ENCODE measurements around the gene TOP1.

TOP1 gene

DNA sequence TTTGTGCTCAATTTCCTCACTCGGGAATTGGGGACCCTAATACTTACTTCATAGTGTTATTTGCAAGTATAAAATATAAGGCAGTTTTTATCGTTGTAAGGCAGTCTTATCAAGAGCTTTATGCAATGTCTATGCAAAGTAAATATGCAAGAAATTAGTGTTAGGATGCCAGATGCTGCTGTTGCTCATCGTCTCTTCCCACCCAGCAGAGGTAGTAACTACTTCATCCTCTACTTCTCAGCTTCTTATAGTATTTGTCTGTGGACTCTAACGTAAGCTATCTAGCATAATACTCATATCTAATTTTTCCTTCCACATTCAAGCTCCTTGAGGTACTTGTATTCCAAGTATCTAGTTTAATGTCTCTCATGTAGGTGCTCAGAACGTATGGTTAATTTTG, 120.3 kb downstream of the TOP1 start:
- no peak for DNase-seq

DNA sequence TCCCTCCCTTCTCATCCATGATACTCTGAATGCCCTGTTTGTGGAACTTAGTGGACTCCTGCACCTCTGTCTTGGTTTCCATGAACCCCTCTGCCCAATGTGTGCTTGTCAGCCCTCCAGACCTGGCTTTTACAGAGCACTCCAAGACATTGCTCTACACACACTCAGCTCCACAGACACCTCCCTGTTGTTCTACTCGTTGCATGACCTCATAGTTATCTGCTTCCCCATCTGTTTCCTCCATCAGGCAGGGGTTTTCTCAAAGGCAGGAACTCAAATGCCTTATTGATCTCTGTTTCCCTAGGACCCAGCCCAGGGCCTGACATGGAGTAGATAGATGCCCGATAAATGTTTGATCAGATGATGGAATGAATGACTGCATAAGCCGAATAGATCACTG, 122.0 kb downstream of the TOP1 start:
- no peak for DNase-seq

DNA sequence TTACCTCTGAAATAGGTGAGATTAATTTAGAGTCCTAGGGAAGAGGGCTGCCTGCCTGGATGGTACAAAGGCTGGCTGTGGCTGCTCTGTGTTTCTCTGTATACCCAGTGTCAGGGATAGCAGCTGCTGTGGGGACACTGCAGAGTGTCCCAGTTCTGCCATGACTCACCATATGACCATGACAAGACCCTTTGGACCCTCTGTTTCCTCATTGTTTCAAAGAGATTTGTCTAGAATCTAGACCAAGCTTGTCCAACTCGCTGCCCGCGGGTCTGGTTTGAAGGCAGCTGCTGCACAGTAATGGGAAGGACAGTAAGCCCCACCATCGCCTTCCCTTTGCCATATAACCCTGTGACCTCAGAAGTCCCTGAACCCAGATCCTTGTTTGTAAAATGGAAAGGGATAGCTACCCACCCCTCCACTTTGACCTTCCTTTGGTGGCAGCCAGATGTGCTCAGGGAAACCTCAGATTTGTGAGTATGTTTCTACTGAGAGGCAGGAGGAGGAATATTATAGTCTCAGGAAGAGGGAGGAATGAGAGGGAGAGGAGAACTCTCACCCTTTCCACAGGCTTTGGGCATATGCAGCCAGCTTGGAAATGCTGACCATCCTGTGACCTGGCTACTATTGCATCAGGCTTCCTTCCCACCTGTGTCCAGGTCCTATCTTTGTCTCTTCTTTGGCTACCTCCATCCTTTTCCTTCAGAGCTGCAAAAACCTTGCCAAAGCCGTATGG, 122.7 kb downstream of the TOP1 start:
- no peak for DNase-seq

DNA sequence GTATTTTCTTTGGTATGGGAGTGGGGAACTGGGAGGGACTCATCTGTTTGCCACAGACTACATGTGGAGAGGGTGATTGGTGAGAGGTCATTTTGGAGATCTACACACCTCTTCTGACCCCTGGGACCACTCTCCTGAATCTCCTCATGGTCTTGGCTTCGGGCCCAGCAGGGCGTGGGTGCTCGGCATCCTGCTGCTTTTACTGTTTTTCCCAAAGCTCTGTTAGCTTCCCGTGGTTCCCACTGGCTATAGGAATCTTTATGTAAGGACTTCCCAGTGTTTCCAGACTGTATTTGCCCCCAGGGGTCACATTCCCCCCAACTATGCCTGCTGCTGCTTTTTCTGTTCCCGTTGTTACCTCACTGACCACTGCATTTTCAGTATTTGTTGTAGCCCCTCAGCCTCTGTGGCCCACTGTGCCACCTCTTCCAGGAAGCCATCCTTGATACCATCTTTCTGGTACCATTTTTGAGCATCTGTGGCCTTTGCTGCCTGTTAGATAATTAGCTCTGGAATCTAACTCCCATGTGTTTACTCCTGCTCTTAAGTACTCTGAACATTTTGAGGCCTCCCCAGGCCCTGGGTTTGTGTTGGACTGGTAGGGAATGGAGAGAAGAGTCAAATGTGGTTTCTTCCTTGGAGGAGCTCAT, 123.6 kb downstream of the TOP1 start:
- no peak for DNase-seq

DNA sequence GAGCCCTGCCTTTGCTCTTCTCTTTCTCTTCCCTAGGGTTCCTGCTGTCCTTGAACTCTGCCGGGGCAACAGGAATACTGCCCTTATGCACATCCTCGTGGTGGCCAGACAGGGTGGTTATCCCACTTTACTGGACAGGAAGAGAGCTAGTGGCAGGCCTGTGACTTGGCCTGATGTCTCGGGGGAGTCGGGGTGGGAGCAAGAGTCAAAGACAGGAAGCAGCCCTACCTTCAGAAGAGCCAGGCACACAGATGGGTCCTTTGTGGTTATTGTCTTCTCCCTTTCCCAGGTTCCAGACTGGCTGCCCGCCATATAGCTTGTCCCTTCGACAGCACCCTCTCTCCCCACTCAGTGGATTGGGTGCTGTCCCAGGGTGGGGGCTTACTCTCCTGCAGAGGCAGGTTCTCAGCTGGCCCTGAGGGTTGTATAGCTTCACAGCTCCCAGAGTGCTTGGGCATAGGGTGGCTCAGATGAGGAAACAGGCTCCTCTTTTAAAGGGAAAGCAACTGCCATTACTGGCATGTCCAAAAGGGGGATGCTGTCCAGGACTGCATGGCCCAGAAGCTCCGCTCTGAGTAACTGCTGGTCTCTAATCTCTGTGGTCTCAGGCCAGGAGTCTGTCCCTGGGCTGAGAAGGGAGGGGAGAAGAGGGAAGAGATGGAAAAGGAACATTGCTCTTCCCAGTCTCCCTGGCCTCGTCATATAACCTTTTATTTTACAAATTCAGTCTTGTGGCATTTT, 126.0 kb downstream of the TOP1 start:
- DNase-seq = no peak

DNA sequence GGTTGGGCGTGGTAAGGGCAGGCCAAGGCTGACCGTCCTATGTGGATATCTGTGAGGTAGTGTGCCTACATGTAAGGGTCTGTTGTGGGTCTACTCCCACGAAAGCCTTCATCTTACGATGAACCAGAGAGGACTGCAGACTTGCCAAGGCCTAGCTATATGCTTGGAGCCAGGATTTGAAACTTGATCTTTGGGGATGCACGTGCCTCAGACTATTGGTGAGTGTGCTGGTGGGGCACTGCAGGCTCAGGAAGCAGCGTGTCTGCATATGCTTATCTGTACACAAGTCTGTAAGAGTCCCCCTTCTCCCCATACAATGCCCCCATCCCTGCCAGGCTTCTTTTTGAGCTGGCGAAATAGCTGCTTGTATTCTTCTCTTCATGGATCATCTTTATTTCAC, 126.6 kb downstream of the TOP1 start:
- no peak for DNase-seq

DNA sequence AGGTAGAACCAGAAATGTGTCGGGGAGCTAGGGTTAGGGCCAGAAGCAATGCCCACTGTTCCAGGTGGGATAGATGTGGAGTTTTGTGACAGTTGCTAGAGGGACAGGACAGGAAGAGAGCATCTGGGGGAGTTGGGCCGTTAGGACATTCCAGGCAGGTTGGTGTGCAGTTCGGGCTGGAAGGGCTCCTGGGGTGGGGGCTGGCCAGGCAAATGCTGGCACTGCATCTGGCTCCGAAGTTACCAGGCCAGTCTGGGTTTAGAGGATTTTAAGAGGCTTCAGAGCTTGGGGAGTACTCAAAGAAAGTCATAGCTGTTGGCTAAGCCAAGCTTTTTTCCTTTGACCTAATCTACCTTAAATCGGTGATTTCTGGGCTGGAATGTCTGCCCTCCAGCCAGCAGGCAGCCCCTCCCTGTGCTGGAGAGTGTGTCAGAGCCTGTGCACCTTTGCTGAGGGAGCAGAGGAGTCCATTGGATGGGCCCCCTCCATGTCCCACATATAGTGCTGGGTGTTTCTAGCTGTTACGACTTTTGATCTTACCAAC, 129.5 kb downstream of the TOP1 start:
- no peak for DNase-seq

DNA sequence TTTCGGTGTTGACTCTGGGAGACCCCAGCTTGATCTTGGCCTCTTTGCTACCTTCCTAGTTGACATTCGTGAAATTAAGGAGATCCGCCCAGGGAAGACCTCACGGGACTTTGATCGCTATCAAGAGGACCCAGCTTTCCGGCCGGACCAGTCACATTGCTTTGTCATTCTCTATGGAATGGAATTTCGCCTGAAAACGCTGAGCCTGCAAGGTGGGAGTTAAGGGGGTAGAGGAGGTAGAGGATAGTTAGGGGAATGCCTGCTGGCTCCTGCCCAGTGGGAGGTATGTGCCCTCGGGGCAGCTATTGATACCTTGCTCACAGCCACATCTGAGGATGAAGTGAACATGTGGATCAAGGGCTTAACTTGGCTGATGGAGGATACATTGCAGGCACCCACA, 130.9 kb downstream of the TOP1 start:
- no peak for DNase-seq

DNA sequence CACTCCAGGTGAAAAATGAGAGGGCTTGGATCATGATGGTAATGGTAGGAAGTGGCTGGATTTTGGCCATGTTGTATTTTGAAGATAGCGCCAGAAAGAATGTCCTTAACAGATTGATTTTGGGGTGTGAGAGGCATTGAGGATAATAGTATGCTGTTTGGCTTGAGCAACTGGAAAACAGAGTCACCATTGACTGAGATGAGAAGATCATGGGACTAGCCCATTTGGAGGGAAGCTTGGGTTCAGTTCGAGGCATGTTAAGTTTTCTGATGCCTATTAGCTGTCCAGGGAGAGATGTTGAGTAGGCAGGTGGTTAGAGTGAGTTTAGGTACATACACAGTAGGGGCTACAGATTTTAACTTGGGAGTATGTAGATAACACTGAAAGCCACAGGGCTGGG, 132.1 kb downstream of the TOP1 start:
- no peak for DNase-seq

DNA sequence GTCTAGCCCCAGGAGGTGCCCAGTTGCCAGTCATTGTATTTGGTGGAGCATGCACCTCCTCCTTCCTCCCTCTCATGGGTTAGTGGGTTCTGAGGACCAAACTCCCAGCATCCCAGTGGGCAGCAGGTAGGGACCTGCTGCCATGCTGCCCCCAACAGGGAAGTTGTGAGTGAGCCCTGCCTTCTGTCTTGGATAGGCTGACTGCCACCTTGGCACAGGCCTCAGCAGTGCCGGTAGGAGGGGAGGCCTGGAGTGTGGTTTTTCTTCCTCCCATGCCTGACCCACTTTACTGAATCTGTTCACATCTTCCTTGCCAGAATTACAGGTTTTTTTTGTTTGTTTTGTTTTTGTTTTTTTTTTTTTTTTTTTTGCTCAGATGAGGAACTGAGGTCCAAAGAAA, 133.3 kb downstream of the TOP1 start:
- DNase-seq = no peak

DNA sequence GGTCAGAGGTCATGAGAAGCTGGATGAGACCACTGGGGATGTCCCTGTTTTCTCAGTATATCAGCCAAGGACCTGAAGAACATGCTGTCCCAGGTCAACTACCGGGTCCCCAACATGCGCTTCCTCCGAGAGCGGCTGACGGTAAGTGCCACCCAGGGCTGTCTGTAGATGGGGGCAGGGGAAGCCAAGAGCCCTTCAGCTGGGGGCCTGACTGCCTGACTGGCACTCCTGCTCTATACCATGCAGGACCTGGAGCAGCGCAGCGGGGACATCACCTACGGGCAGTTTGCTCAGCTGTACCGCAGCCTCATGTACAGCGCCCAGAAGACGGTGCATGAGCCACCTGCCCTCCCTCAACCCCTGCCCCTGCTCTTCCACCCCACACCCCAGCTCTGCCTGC, 133.8 kb downstream of the TOP1 start:
- DNase-seq = no peak

DNA sequence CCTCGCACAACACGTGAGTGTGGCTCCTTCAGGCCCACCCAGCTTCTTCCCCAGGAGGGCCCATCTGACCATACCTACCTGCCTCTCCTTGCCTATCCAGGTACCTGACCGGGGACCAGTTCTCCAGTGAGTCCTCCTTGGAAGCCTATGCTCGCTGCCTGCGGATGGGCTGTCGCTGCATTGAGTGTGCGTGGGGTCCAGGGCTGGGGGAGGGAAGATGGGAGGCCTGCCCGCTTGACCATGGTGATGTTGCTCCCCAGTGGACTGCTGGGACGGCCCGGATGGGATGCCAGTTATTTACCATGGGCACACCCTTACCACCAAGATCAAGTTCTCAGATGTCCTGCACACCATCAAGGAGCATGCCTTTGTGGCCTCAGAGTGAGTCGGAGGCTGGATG, 135.2 kb downstream of the TOP1 start:
- DNase-seq = no peak

DNA sequence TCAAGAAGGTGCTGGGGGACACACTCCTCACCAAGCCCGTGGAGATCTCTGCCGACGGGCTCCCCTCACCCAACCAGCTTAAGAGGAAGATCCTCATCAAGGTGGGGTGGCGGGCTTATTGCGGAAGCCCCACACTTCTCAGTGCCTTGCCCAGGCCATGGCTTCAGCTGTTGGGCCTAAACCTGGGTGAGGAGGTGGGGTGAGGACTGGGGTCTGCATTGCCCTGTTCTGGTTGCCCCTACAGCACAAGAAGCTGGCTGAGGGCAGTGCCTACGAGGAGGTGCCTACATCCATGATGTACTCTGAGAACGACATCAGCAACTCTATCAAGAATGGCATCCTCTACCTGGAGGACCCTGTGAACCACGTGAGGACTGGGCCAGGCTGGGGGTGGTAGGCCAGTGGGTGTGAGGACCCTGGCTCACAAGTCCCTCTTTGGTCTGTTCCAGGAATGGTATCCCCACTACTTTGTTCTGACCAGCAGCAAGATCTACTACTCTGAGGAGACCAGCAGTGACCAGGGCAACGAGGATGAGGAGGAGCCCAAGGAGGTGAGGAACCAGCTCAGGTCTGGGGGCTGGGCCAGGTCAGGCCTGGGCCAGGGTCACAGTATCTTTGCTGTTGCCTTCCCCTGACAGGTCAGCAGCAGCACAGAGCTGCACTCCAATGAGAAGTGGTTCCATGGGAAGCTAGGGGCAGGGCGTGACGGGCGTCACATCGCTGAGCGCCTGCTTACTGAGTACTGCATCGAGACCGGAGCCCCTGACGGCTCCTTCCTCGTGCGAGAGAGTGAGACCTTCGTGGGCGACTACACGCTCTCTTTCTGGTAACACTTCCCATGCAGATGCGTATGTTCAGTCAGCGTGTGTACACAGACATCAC, 136.6 kb downstream of the TOP1 start:
- DNase-seq = no peak

DNA sequence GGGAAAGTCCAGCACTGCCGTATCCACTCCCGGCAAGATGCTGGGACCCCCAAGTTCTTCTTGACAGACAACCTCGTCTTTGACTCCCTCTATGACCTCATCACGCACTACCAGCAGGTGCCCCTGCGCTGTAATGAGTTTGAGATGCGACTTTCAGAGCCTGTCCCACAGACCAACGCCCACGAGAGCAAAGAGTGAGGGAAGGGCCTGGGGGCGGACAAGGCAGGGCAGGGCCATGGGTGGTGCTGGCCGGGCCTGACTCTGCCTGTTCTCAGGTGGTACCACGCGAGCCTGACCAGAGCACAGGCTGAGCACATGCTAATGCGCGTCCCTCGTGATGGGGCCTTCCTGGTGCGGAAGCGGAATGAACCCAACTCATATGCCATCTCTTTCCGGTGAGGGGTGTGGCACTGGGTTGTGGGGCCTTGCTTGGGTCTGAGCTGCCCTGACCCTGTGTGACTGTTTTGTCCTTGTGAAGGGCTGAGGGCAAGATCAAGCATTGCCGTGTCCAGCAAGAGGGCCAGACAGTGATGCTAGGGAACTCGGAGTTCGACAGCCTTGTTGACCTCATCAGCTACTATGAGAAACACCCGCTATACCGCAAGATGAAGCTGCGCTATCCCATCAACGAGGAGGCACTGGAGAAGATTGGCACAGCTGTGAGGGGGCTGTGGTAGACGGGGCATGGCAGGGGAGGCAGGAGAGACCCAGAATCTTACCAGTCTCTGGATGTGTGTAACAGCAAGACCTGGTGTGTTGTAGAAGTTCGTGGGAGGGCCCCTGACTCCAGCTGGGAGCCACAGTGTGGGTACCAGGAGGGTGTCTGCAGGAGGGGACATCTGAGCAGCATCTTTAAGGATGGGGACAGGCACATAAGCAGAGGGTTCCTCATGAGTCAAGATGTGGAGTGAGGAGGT, 137.8 kb downstream of the TOP1 start:
- DNase-seq = no peak

DNA sequence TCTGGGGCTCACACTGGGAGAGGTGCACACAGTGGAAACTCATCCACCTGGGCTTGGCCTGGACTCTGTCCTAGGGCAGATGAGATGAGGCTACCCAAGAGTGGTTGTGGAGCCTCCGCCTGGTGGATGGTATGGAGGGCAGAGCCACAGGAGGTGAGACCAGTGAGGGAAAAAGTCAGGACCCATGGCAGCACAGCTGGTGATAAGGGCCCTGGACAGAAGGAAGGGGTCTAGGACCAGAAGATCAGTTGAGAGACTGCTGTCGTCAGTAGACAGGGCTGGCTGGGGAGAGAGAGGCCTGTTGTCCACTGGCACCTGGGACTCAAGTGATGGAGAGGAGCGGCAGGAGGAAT, 138.5 kb downstream of the TOP1 start:
- no peak for DNase-seq

DNA sequence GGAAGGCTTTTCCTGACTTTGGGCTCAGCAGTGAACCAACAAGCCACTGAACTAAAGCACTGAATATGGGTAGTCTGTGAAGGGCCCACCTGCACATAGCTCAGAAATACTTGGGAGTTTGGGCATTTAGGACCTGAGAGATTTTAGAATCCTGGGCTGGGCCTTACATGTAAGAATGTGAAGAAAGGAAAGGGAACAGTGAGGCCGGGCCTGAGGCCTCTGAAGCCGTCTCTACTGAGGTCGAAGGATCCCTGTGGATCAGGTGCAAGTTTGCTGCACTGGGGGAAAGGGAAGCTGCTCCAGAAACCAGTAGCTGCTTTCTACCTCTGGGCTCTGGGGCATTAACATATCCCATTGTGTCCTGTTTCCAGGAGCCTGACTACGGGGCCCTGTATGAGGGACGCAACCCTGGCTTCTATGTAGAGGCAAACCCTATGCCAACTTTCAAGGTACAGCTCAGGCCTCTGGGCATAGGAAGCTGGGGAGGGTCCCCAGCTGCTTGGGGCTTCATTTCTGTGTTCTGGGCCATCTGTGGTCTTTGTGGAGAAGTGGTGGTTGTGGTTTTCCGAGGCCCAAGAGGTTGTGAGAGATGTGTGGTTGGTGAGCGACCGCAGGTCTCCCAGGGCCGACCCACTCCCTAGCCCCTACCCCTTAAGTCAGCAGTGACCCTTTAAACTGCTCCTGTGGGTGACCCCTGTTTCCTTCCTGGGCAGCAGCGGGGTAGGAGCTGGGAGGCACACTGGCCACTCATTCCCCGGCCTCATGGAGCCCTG, 139.0 kb downstream of the TOP1 start:
- no peak for DNase-seq

DNA sequence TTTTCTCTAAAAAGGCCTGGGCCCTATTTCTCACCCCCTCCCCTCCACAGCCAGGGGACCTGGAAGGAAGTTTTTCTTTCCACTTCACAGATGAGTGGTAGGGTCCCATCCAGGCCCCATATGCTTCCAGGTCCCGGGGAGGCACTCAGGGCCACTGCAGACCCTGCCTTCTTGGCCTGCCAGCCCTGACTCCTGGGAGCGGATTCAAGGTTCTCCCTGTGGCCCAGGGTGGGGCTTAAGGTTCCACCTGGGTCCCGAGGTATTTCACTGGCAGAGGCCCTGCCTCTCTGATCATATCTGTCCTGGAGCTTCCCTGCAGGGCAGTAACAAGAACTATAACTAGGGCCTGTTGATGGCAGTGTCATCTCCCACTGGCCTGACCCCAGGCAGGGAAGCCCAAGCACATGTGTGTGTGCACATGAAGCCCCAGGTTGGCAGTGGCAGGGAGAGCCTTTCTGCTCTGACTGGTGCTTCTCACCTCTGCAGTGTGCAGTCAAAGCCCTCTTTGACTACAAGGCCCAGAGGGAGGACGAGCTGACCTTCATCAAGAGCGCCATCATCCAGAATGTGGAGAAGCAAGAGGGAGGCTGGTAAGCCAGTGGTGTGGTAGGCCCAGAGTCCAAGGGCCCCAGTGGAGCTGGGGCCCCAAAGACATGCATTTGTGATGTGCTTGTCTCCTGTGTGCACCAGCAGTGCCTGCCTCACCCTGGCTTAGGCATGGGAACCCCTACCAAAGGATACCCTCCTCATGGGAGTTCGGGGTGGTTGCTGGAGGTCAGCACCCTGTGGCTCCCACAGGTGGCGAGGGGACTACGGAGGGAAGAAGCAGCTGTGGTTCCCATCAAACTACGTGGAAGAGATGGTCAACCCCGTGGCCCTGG, 139.9 kb downstream of the TOP1 start:
- no peak for DNase-seq

DNA sequence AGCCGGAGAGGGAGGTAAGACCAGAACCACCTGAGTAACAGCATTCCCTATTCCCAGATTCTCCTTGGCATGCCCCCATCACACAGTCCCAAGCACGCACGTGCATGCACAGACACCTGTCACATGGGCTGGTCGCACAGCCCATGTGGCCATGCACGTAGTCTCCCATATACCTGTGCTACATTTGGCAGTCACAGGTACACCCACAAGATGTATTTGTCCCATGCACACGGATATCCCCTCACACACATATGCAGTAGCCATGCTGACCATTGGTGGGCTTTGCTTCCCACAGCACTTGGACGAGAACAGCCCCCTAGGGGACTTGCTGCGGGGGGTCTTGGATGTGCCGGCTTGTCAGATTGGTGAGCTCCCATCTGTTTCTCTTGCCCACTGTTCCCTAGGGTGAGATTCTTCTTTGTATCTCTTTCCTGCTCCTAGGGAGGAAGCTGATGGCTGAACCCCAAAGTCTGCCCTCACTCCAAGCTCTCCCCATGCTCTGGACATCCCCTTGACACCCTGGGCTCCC, 140.6 kb downstream of the TOP1 start:
- DNase-seq = no peak

DNA sequence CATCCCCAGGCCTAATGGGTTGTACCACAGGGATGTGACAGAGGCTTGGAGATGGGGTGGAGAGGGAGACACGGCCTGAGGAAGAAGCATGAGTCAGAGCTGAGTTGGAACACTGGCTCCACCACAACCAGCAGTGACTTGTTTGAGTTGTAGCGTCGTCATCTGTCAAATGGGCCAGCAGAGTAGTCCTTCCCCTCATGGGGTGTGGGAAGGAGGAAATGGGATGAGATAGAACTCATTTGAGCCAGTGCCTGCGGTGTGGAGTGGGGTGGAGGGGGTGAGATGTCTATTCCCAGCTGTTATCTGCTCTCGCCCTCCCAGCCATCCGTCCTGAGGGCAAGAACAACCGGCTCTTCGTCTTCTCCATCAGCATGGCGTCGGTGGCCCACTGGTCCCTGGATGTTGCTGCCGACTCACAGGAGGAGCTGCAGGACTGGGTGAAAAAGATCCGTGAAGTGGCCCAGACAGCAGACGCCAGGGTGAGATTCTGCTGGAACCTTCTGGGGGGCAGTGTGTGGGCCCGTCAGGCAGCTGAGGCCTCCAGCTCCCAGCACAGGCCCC, 141.2 kb downstream of the TOP1 start:
- no peak for DNase-seq

All from NCI-H1092 treated with DMSO at 0.1 percent for 48 hours (cell line).